ENCODE measurements around the gene RCVRN.

RCVRN gene

DNA sequence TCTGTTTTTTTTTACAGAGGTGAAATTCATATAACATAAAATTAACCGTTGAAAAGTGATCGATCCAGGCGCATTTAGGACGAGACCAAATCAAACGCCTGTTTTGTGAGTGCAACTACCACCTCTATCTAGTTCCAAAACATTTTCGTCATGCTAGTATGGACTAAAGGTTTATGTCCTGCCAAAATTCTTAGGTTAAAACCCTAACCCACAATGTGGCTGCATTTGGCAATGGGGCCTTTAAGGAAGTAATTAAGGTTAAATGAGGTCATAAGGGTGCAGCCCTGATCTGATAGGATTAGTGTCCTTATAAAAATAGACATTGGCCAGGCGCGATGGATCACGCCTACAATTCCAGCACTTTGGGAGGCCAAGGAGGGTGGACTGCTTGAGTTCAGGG, 32.8 kb upstream of the RCVRN start:
- Histone ChIP-seq H3K27me3 (ENCODE audit: insufficient read depth, poor library complexity, severe bottlenecking) (no peaks in the 10 kb centered on the region), H3K27ac (replicated peaks) (no peak overlapping the region), H3K4me3 (replicated peaks; ENCODE audit: insufficient read depth, low read length) (no peak overlapping the region)
- no peak for DNase-seq (ENCODE audit: low read depth in 1 of 2, low spot score in 1 of 2)
- TF ChIP-seq, protein P1, sequence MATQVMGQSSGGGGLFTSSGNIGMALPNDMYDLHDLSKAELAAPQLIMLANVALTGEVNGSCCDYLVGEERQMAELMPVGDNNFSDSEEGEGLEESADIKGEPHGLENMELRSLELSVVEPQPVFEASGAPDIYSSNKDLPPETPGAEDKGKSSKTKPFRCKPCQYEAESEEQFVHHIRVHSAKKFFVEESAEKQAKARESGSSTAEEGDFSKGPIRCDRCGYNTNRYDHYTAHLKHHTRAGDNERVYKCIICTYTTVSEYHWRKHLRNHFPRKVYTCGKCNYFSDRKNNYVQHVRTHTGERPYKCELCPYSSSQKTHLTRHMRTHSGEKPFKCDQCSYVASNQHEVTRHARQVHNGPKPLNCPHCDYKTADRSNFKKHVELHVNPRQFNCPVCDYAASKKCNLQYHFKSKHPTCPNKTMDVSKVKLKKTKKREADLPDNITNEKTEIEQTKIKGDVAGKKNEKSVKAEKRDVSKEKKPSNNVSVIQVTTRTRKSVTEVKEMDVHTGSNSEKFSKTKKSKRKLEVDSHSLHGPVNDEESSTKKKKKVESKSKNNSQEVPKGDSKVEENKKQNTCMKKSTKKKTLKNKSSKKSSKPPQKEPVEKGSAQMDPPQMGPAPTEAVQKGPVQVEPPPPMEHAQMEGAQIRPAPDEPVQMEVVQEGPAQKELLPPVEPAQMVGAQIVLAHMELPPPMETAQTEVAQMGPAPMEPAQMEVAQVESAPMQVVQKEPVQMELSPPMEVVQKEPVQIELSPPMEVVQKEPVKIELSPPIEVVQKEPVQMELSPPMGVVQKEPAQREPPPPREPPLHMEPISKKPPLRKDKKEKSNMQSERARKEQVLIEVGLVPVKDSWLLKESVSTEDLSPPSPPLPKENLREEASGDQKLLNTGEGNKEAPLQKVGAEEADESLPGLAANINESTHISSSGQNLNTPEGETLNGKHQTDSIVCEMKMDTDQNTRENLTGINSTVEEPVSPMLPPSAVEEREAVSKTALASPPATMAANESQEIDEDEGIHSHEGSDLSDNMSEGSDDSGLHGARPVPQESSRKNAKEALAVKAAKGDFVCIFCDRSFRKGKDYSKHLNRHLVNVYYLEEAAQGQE (IDR thresholded peaks at IDR 0.05; ENCODE audit: insufficient replicate concordance, low read depth): no peak
- TF ChIP-seq, protein P2, sequence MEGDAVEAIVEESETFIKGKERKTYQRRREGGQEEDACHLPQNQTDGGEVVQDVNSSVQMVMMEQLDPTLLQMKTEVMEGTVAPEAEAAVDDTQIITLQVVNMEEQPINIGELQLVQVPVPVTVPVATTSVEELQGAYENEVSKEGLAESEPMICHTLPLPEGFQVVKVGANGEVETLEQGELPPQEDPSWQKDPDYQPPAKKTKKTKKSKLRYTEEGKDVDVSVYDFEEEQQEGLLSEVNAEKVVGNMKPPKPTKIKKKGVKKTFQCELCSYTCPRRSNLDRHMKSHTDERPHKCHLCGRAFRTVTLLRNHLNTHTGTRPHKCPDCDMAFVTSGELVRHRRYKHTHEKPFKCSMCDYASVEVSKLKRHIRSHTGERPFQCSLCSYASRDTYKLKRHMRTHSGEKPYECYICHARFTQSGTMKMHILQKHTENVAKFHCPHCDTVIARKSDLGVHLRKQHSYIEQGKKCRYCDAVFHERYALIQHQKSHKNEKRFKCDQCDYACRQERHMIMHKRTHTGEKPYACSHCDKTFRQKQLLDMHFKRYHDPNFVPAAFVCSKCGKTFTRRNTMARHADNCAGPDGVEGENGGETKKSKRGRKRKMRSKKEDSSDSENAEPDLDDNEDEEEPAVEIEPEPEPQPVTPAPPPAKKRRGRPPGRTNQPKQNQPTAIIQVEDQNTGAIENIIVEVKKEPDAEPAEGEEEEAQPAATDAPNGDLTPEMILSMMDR (IDR thresholded peaks at IDR 0.05; ENCODE audit: insufficient read depth, low read length): no peak
- TF ChIP-seq SPI1 (IDR thresholded peaks at IDR 0.05; ENCODE audit: borderline replicate concordance, low read depth) (no peak), GABPA (IDR thresholded peaks at IDR 0.05; ENCODE audit: low read depth) (no peak), POLR2AphosphoS5 (IDR thresholded peaks at IDR 0.05; ENCODE audit: low read depth) (no peak)

DNA sequence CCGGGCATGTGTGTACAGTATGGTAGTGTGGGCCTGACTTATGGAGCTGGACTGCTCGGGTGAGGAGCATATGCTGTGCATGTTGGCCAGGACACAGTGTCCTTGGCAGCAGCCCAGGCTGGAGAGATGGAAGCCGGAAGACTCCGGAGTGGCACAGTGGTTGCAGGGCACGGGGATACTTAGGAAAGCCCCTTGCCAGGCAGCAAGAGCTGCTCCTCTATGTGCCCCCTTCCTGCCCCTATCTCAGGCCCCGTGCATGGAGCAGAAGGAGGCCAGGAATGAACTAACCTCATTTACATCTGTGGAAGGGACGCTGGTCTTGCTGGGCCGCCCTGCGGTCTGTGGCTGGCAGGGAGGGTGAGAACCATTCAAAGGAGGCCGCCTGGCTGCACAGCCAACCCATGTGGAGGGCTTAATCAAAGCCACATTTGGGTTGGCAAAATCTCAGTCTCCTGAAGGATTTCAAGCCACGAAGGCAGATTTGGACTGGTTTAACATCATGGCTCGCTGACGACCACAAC, 32.2 kb upstream of the RCVRN start:
- no peak for DNase-seq (ENCODE audit: low read depth in 1 of 2, low spot score in 1 of 2)
- TF ChIP-seq, protein P2 (IDR thresholded peaks at IDR 0.05; ENCODE audit: insufficient read depth, low read length): no peak
- TF ChIP-seq POLR2AphosphoS5 (IDR thresholded peaks at IDR 0.05; ENCODE audit: low read depth) (no peak), GABPA (IDR thresholded peaks at IDR 0.05; ENCODE audit: low read depth) (no peak), SPI1 (IDR thresholded peaks at IDR 0.05; ENCODE audit: borderline replicate concordance, low read depth) (no peak)
- TF ChIP-seq, protein P1 (IDR thresholded peaks at IDR 0.05; ENCODE audit: insufficient replicate concordance, low read depth): no peak
- Histone ChIP-seq H3K27me3 (ENCODE audit: insufficient read depth, poor library complexity, severe bottlenecking) (no peaks in the 10 kb centered on the region), H3K4me3 (replicated peaks; ENCODE audit: insufficient read depth, low read length) (no peak overlapping the region), H3K27ac (replicated peaks) (no peak overlapping the region)

DNA sequence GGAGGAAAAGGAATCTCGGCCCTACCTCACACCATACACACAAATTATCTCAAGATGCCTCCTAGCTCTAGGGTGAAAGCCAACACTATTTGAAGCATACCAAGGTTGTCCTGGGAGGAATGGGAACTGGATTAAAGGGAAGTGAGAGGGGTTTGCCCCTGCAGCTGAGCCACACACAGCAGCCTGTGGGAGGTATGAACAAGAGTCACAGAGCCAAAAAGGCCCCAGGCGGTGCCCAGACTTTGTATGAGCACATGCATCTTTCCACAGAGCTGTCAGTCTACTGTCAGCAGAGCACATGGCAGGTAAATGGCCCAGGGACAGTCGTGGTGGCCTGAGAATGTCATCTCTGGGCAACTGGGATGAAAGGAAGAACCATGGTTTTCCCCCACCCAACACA, 31.0 kb upstream of the RCVRN start:
- no peak overlapping the region for H3K27ac ChIP-seq (replicated peaks)
- no peaks in the 10 kb centered on the region for H3K27me3 ChIP-seq (ENCODE audit: insufficient read depth, poor library complexity, severe bottlenecking)
- H3K4me3 ChIP-seq (replicated peaks; ENCODE audit: insufficient read depth, low read length): no peak overlapping the region
- no peak for DNase-seq (ENCODE audit: low read depth in 1 of 2, low spot score in 1 of 2)
- TF ChIP-seq, protein P2 (IDR thresholded peaks at IDR 0.05; ENCODE audit: insufficient read depth, low read length): no peak
- TF ChIP-seq GABPA (IDR thresholded peaks at IDR 0.05; ENCODE audit: low read depth): no peak
- no peak for TF ChIP-seq POLR2AphosphoS5 (IDR thresholded peaks at IDR 0.05; ENCODE audit: low read depth)
- TF ChIP-seq SPI1 (IDR thresholded peaks at IDR 0.05; ENCODE audit: borderline replicate concordance, low read depth): no peak
- TF ChIP-seq, protein P1 (IDR thresholded peaks at IDR 0.05; ENCODE audit: insufficient replicate concordance, low read depth): no peak
